Retinal pigment epithelial cell (primary cell): ENCODE measurements around the gene DHRSX.
"Not testable (repeated sequence)": the region's sequence is repeated elsewhere in the genome, so short reads cannot be mapped to it uniquely, and the experiment has no call there.

Source experiments
- DNase-seq: peaks from one replicate; pipeline ENCODE4 v3.0.0-alpha.2; 2010; ENCODE audit warnings: low read depth
- H3K4me3 ChIP-seq: 2 replicates; pipeline ENCODE4 v1.5.1; 2011; ENCODE audit warnings: mild to moderate bottlenecking, low read length, control low read depth, moderate library complexity
- CTCF ChIP-seq: conservative IDR thresholded peaks from 2 replicates; pipeline ENCODE4 v1.5.1; 2011; ENCODE audit warnings: low read depth, low read length, control low read depth, inconsistent platforms

Gene DHRSX

GRCh38 chrX:2423899-2424298 is 76.9 kb downstream of the DHRSX start:
- H3K4me3 ChIP-seq = no peak overlapping the region
- no peak for DNase-seq
- no peak for TF ChIP-seq CTCF

- no peak overlapping the region for H3K4me3 ChIP-seq
- no peak for TF ChIP-seq CTCF
- peak; percentile 6 for DNase-seq
These were observed 77.5 kb downstream of the DHRSX start for GRCh38 chrX:2423282-2423681.

- not testable (repeated sequence) for H3K4me3 ChIP-seq, DNase-seq
These were observed 81.4 kb downstream of the DHRSX start for GRCh38 chrX:2419418-2419817.

- DNase-seq = no peak
- H3K4me3 ChIP-seq = no peak overlapping the region
- TF ChIP-seq CTCF = no peak
These were observed 82.8 kb downstream of the DHRSX start for GRCh38 chrX:2418000-2418399.

GRCh38 chrX:2416851-2417604 is 83.7 kb downstream of the DHRSX start:
- TF ChIP-seq CTCF = no peak
- DNase-seq = no peak
- H3K4me3 ChIP-seq = no peak overlapping the region

GRCh38 chrX:2414384-2414783 is 86.4 kb downstream of the DHRSX start:
- no peak for TF ChIP-seq CTCF
- no peak overlapping the region for H3K4me3 ChIP-seq
- no peak for DNase-seq

- DNase-seq = no peak
- no peak for TF ChIP-seq CTCF
- no peak overlapping the region for H3K4me3 ChIP-seq
These were observed 86.8 kb downstream of the DHRSX start for GRCh38 chrX:2413969-2414368.
